Activated naive CD4-positive, alpha-beta T cell treated with anti-CD3 and anti-CD28 coated beads, Interleukin-2, amount 50 U/mL, for 24 hours (primary cell): ENCODE data around the gene PRSS1.
"Not testable (repeated sequence)": the region's sequence is repeated elsewhere in the genome, so short reads cannot be mapped to it uniquely, and the experiment has no call there.

Source experiments
- H3K27ac Mint-ChIP-seq: one replicate; pipeline ENCODE4 v1.8.0; 2021; ENCODE audit warnings: mild to moderate bottlenecking, mixed read lengths
- H3K27me3 Mint-ChIP-seq: one replicate; pipeline ENCODE4 v1.8.0; 2021; ENCODE audit warnings: mixed read lengths
- H3K36me3 Mint-ChIP-seq: one replicate; pipeline ENCODE4 v1.8.0; 2021; ENCODE audit warnings: mixed read lengths
- H3K4me1 Mint-ChIP-seq: one replicate; pipeline ENCODE4 v1.8.0; 2021; ENCODE audit warnings: mixed read lengths
- H3K4me3 Mint-ChIP-seq: one replicate; pipeline ENCODE4 v1.8.0; 2021; ENCODE audit warnings: mild to moderate bottlenecking, mixed read lengths
- H3K9me3 Mint-ChIP-seq: one replicate; pipeline ENCODE4 v1.8.0; 2021; ENCODE audit warnings: mixed read lengths

Gene PRSS1

DNA sequence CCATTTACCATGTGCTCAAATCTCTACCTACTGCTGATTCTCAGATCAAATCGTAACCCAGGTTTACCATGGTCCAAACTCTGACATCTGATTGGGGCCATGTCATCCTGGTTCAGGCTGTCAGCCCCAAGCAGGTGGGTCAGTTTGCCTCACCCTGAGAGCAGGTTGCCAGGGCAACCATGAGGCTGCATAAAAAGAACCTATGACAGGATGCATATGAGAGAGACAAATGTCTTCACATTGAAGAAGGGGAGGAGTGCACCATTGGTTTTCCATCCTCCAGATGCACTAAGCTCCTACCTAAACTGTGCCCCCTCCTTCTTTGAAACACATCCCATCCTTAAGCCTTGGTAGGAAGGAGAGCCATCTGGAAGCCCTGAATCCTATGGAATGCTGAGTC, 10.2 kb downstream of the PRSS1 start:
- Mint-ChIP-seq H3K4me3 (no peak overlapping the region), H3K4me1 (no peaks in the 10 kb centered on the region), H3K27me3 (no peaks in the 10 kb centered on the region), H3K27ac (no peak overlapping the region), H3K9me3 (no peaks in the 10 kb centered on the region), H3K36me3 (no peaks in the 10 kb centered on the region)

DNA sequence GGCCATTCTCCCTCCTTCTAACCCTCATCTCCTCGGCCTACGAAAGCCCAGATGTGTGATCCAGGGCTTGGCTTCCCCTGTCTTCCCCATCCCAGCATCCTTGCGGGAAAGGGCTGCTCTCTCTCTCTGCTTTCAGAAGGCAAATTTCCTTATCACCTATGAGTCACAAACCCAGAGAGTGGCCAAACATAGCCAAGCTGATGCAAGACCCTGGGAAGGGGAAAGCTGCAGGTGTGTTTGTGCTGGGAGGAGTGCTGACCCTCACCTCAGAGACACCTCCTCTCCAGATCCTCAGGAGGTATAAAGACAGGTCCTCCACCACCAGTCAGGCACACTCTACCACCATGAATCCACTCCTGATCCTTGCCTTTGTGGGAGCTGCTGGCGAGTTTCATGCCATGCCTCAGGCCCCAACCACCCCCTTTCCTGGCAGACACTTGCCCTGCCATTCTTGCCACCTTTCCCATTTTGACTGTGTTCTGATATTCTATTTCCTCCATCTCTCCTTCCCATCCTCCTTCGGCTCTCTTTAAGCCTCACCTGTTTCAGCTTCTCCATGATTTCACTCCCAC, 10.9 kb downstream of the PRSS1 start:
- no peaks in the 10 kb centered on the region for H3K9me3 Mint-ChIP-seq
- H3K27me3 Mint-ChIP-seq = no peaks in the 10 kb centered on the region
- no peak overlapping the region for H3K4me3 Mint-ChIP-seq
- H3K4me1 Mint-ChIP-seq = no peaks in the 10 kb centered on the region
- H3K27ac Mint-ChIP-seq = no peak overlapping the region
- H3K36me3 Mint-ChIP-seq = no peaks in the 10 kb centered on the region

GRCh38 chr7:142761606-142762005, 12.3 kb downstream of the PRSS1 start:
- H3K27ac Mint-ChIP-seq, H3K9me3 Mint-ChIP-seq, H3K4me1 Mint-ChIP-seq, H3K4me3 Mint-ChIP-seq, H3K27me3 Mint-ChIP-seq, H3K36me3 Mint-ChIP-seq: not testable (repeated sequence)

DNA sequence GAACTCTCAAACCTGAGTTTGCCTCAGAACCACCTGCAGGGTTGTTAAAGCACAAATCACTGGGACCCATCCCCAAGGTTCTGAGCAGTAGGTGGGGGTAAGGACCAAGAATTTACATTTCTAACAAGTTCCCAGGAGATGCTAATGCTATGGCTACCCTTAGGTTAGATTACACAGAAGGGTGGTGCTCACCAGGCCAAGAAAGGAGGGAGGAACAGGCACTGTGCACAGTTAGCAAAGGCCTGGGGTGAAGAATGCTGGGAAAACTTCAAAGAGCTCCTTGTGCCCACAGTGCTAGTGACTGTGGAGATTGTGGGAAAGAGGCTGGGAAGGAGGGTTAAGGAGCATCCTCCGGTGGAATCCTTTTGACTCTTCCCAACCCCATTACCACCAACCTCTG, 12.8 kb downstream of the PRSS1 start:
- H3K4me3 Mint-ChIP-seq = no peak overlapping the region
- H3K4me1 Mint-ChIP-seq = no peaks in the 10 kb centered on the region
- H3K9me3 Mint-ChIP-seq = no peaks in the 10 kb centered on the region
- H3K27me3 Mint-ChIP-seq = no peaks in the 10 kb centered on the region
- no peak overlapping the region for H3K27ac Mint-ChIP-seq
- H3K36me3 Mint-ChIP-seq = no peaks in the 10 kb centered on the region

DNA sequence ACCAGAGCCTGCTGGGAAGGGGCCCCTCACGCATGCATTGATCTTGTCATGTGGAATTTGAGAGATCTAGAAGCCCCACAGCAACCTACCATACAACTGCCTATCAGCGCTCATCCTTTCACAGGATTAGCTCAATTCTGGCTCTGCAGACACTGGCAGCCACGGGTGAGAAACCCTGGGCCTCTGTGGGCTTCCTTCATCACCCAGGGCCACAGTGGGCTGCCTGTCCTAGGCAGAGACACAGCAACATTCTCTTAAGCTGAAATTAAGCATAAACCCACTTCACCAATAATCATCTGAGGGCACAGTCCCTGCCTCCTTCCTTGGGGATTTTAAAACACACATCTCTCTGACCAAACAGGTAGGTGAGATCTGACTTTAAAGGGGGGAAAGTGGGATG, 18.2 kb downstream of the PRSS1 start:
- Mint-ChIP-seq H3K9me3 (no peaks in the 10 kb centered on the region), H3K36me3 (no peaks in the 10 kb centered on the region), H3K4me3 (no peak overlapping the region), H3K27ac (no peak overlapping the region), H3K4me1 (no peaks in the 10 kb centered on the region), H3K27me3 (no peaks in the 10 kb centered on the region)

DNA sequence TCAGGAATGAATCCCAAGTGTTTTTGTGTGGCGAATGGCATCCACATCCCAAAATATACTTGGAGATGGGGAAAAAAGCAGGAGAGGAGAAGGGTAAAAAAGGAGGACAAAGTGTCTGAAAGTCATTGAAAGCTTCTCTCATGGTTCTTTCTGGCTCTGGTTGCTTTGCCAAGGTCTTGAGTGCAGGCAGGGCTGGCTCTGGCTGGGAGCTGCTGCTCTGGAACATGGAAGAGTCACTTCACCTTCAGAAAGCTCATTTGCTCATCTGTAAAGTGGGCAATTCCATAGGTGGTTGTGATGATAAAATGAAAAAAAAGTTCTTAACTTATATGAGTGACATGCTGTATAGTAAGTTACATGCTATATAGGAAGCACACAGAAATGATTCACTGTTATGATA, 18.6 kb downstream of the PRSS1 start:
- Mint-ChIP-seq H3K27me3 (no peaks in the 10 kb centered on the region), H3K4me3 (no peak overlapping the region), H3K9me3 (no peaks in the 10 kb centered on the region), H3K27ac (no peak overlapping the region), H3K36me3 (no peaks in the 10 kb centered on the region), H3K4me1 (no peaks in the 10 kb centered on the region)

DNA sequence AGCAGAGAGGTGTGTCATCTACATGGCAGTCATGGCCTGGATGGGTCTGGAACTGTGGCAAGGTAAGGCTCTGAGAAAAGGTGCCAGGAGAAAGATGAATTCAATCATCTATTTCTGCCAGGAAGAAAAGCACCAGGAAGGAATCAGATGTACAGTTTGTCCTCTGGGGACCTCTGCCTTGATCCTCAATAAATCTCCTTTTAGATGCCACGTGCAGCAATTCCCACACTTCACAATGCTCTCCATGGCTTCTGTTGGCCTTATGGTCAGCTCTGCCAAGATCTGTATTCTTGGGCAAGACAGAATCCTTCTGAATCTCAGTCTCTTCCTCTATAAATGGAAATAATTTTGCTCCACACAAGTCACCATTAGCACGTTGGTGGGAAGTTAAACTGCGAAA, 19.6 kb downstream of the PRSS1 start:
- not testable (repeated sequence) for H3K36me3 Mint-ChIP-seq, H3K9me3 Mint-ChIP-seq, H3K27ac Mint-ChIP-seq, H3K4me1 Mint-ChIP-seq, H3K27me3 Mint-ChIP-seq, H3K4me3 Mint-ChIP-seq

DNA sequence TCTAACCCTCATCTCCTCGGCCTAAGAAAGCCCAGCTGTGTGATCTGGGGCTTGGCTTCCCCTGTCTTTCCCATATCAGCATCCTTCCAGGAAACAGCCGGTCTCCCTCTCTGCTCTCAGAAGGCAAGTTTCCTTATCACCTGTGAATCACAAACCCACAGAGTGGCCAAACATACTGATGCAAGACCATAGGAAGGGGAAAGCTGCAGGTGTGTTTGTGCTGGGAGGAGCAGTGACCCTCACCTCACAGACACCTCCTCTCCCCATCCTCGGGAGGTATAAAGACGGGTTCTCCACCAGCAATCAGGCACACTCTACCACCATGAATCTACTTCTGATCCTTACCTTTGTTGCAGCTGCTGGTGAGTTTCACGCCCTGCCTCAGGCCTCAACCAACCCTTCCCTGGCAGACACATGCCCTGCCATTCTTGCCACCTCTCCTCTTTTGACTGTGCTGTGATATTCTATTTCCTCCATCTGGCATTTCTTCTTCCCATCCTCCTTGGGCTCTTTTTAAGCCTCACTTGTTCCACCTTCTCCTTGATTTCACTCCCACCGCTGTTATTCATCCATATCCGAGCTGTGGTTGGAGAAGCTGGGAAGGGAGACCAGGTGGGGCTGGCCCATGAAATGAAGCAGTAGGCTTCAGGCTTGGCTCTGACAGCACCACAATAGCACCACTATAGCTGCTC, 21.5 kb downstream of the PRSS1 start, which contains the start of gene PRSS2:
Gene PRSS2, plus strand, starts transcription at position 310 of the 692 bp plus-strand sequence. Its CDS starts 13 bp downstream, at position 323.
- Mint-ChIP-seq H3K4me3 (no peak within 1 kb of the TSS), H3K36me3 (no peaks in the 10 kb centered on the region), H3K4me1 (no peaks in the 10 kb centered on the region), H3K9me3 (no peaks in the 10 kb centered on the region), H3K27ac (no peak within 1 kb of the TSS), H3K27me3 (no peaks in the 10 kb centered on the region)

- H3K27ac Mint-ChIP-seq = no peak overlapping the region
- no peaks in the 10 kb centered on the region for H3K4me1 Mint-ChIP-seq
- H3K27me3 Mint-ChIP-seq = no peaks in the 10 kb centered on the region
- no peak overlapping the region for H3K4me3 Mint-ChIP-seq
- H3K9me3 Mint-ChIP-seq = no peaks in the 10 kb centered on the region
- no peaks in the 10 kb centered on the region for H3K36me3 Mint-ChIP-seq
Observed at GRCh38 chr7:142771353-142771723, 22.1 kb downstream of the PRSS1 start.

GRCh38 chr7:142772051-142772450, 22.8 kb downstream of the PRSS1 start:
- H3K27ac Mint-ChIP-seq = no peak overlapping the region
- H3K4me3 Mint-ChIP-seq = no peak overlapping the region
- H3K9me3 Mint-ChIP-seq = no peaks in the 10 kb centered on the region
- H3K27me3 Mint-ChIP-seq = no peaks in the 10 kb centered on the region
- no peaks in the 10 kb centered on the region for H3K36me3 Mint-ChIP-seq
- no peaks in the 10 kb centered on the region for H3K4me1 Mint-ChIP-seq

- no peak overlapping the region for H3K4me3 Mint-ChIP-seq
- no peak overlapping the region for H3K27ac Mint-ChIP-seq
- no peaks in the 10 kb centered on the region for H3K36me3 Mint-ChIP-seq
- no peaks in the 10 kb centered on the region for H3K27me3 Mint-ChIP-seq
- H3K9me3 Mint-ChIP-seq = no peaks in the 10 kb centered on the region
- no peaks in the 10 kb centered on the region for H3K4me1 Mint-ChIP-seq
Observed at GRCh38 chr7:142772673-142773072, 23.4 kb downstream of the PRSS1 start.

DNA sequence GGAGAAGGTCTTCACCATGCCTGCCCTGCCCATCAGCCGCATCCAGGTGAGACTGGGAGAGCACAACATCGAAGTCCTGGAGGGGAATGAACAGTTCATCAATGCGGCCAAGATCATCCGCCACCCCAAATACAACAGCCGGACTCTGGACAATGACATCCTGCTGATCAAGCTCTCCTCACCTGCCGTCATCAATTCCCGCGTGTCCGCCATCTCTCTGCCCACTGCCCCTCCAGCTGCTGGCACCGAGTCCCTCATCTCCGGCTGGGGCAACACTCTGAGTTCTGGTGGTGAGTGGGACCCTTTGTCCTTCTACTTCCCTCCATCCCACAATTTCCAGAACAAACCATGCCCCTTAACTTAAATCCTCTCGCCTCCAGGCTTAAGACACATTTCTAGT, 24.0 kb downstream of the PRSS1 start:
- Mint-ChIP-seq H3K4me1 (no peaks in the 10 kb centered on the region), H3K9me3 (no peaks in the 10 kb centered on the region), H3K27me3 (no peaks in the 10 kb centered on the region), H3K4me3 (no peak overlapping the region), H3K27ac (no peak overlapping the region), H3K36me3 (no peaks in the 10 kb centered on the region)

DNA sequence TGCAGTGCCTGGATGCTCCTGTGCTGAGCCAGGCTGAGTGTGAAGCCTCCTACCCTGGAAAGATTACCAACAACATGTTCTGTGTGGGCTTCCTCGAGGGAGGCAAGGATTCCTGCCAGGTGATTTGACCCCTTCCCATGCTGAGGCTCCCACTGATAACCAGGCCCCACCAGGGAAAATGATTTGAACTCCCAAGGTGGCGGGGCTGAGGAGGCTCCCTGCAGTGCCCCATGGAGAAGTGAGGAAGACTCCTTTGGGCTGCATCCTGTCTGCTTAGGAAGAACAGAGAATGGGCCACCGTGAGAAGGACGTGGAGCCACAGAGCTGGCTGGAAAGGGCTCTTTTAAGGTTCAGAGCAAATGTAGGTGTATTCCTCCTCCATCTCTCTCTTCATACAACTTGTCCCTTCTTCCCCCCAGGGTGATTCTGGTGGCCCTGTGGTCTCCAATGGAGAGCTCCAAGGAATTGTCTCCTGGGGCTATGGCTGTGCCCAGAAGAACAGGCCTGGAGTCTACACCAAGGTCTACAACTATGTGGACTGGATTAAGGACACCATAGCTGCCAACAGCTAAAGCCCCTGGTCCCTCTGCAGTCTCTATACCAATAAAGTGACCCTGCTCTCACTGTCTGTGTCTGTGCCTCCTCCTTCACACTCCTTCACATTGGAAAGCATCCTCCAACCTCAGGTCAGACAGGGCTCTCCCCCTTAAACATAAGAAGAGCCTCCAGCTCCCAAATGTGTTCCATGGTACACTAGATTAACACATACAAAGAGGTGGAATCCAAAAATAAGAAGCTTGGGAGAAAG, 24.9 kb downstream of the PRSS1 start:
- Mint-ChIP-seq H3K27ac (no peak overlapping the region), H3K4me3 (no peak overlapping the region), H3K36me3 (no peaks in the 10 kb centered on the region), H3K9me3 (no peaks in the 10 kb centered on the region), H3K4me1 (no peaks in the 10 kb centered on the region), H3K27me3 (no peaks in the 10 kb centered on the region)

DNA sequence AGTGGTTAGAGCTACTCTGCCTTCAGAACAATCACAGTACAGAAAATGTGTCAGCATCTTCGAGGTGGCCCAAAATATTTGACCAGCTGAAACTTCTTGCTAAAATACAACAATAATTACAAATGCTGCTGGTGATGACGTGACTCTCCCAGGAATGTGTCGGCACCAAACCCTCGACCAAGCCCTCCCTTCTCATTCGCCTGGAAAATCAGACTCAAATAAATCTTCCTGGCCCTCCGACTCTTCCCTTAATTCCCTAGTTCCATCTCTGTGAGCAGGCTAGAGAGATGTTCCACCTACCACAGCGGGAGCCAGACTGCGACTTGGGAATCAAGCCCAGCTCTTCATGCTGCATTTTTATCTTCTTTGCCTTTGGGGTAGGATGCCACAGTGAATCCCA, 25.6 kb downstream of the PRSS1 start:
- H3K27ac Mint-ChIP-seq = no peak overlapping the region
- H3K4me1 Mint-ChIP-seq = no peaks in the 10 kb centered on the region
- no peak overlapping the region for H3K4me3 Mint-ChIP-seq
- no peaks in the 10 kb centered on the region for H3K36me3 Mint-ChIP-seq
- H3K9me3 Mint-ChIP-seq = no peaks in the 10 kb centered on the region
- no peaks in the 10 kb centered on the region for H3K27me3 Mint-ChIP-seq

DNA sequence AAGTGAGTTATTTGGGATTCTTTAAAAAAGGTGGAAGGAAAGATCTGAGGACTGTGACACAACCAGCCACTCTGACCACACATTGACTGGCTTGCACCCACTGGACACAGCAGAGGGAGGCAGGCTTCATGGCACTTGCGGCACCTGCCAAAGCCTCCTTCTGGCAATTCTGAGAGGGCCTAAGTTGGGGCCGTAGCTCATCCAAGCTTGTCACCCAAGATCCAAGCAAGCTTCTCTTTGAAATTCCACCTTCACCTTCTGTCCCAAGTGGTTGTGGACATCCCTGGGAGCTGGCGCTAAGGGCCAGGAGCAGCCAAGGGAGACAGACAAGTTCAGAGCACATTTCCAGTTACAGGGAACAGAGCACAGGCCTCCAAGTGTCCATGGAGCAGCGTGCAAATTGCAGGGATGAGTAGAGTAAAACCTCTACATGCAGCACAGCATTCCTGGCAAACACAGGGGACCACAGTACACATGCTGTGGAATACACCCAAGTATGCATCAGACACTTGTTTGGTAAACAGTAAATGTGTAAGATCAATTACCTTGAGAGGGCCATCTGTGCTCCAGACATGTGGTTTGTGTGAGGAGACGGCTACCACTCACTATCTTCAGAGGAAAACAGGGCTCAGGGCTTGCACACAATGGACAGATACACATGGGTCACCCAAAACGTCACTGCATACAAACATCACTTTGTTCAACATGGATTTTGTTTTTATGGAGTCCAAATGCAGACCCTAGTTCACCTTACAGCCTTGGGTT, 26.3 kb downstream of the PRSS1 start:
- H3K4me3 Mint-ChIP-seq = not testable (repeated sequence)

More for the DNA sequence above, 26.3 kb downstream of the PRSS1 start:
- not testable (repeated sequence) for H3K27me3 Mint-ChIP-seq, H3K36me3 Mint-ChIP-seq, H3K9me3 Mint-ChIP-seq, H3K4me1 Mint-ChIP-seq
- H3K27ac Mint-ChIP-seq = peak overlapping the region; percentile 59
